Fibroblast of upper back skin (primary cell): ENCODE results near the gene ATRX.
"Not testable (repeated sequence)": the region's sequence is repeated elsewhere in the genome, so short reads cannot be mapped to it uniquely, and the experiment has no call there.

Source experiments
- DNase-seq: peaks from one replicate; pipeline ENCODE4 v3.0.0-alpha.2; 2013

The ATRX gene

DNA sequence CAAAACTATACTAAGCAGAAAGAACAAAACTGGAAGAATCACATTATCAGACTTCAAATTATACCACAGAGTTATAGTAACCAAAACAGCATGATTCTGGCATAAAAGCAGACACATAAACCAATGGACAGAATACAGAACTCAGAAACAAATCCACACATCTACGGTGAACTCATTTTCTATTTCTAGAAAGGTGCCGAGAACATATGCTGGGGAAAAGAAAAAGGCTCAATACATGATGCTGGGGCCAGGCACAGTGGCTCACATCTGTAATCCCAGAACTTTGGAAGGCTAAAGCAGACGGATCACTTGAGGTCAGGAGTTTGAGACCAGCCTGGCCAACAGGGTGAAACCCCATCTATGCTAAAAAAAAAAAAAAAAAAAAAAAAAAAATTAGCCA lies 52.7 kb downstream of the ATRX start:
- no peak for DNase-seq

DNA sequence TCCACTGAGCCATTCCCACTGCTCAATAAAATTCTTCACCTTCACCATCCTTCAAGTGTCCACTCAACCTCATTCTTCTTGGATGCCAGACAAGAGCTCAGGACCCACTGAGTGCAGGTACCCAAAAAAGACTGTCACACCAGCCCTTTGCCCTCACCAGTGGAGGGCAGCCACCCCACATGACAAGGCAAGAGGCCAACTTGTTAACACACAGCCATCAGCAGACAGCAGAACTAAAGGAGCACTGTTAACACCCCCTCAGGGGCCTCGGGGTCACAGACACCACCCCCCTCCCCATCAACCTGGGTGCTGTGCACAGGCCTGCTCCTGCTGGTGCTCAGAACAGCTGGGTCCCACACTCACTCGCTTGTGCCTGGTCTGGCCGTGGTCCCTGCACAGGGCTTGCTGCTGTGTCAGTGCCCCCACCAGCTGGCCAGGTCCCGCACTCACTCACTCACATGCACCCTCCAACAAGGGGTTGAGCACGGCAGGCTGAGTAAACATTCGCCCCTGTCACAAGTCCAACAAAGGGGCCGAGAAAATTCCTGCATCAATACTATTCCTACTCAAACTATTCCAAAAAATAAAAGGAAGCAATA lies 54.1 kb downstream of the ATRX start:
- DNase-seq = no peak

DNA sequence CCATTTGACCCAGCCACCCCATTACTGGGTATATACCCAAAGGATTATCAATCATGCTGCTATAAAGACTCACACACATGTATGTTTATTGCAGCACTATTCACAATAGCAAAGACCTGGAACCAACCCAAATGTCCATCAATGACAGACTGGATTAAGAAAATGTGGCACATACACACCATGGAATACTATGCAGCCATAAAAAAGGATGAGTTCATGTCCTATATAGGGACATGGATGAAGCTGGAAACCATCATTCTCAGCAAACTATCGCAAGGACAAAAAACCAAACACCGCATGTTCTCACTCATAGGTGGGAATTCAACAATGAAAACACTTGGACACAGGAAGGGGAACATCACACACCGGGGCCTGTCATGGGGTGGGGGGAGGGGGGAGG lies 59.9 kb downstream of the ATRX start:
- not testable (repeated sequence) for DNase-seq

DNA sequence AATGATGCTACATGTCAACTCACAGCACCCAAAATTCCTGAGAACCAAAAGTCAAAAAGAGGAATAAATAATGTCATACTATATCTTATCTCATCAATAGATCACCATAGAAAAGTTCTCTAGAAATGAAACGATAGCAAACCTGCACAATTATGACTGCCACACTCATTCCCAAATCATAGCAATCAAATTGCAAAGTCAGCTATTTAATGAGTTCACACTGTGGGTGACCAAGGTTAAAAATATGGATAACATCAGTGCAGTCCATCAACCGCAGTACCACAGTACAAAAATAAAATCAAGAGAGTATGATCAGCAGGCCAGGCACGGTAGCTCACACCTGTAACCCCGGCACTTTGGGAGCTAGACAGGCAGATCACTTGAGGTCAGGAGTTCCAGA lies 62.3 kb downstream of the ATRX start:
- DNase-seq = no peak

DNA sequence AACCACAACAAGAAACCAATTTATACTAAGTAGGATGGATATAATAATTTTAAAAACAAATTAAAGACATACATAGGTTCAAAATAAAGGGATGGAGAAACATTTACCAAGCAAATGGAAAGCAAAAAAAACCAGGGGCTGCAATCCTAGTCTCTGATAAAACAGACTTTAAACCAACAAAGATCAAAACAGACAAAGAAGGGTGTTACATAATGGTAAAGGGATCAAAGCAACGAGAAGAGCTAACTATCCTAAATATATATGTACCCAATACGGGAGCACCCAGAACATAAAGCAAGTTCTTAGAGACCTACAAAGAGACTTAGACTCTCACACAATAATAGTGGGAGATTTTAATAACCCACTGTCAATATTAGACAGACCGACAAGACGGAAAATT lies 66.6 kb downstream of the ATRX start:
- DNase-seq = no peak

DNA sequence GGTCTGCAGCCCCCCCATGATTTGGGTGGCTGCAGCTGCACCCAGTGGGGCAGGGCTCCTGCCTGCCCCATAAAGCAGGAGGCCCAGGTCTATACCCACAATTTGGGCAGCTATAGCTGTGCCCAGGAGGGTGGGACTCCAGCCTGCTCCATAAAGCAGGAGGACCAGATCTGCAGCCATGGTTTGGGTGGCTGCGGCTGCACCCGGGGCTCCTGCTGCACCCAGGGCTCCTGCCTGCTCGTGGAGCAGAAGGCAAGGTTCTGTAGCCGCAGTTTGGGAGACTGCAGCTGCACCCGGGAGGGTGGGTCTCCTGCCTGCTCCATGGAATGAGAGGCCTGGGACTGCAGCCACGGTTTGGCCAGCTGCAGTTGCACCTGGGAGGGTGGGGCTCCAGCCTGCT lies 81.1 kb downstream of the ATRX start:
- no peak for DNase-seq

DNA sequence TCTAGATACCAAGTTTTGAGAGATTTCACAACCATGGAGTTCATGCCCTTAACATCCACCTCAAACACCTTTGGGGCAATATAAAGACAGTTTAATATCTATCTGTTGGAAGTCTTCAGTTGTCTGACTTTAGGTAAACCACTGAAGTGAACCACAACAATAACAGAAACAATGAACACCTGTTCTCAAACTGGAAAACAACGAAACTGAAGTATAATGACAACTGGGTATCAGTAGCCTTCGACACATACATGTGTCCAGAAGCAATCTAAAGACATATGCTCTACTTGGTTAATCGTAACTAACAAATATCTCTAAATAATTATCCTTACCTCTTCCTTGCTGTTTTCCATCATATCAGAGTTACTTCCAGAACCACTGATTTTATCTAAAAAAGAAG lies 87.8 kb downstream of the ATRX start:
- no peak for DNase-seq

DNA sequence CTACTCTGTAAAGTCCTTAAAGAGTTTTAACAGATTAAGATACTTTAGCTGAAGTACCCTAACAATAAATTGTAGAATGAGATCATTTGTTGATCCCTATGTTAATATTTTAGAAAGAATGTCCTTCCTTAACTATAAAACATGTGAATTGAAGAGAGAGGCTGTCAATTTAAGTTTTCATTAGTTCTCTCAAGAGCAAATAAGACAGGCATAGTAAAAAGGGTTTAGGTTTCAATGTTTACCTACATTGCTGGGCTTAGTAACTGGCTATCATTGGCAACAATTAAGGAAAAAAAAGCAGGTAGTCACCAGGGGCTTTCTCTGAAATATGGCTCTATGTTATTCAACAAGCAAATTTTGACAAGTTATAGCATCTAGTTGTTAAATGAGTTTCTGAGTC lies 91.5 kb downstream of the ATRX start:
- DNase-seq = no peak

DNA sequence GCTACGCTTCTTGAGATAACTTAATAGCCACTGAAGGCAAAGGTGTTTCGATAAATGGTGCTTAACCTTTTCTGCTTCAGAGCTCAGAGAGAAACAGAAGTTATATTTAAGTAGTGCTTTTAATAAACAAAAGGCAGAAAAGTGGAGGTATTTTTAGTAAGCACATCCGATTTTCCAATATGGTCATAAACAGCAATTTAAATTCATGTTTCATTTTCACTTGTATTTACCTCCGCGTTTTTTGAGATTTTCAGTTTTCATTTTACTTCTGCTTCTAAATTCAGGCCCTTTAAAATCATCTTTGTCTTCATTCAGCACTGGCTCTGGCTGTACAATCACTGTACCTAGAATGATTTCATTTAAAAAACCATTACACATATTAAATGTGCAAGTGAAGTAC lies 92.4 kb downstream of the ATRX start:
- DNase-seq = no peak

DNA sequence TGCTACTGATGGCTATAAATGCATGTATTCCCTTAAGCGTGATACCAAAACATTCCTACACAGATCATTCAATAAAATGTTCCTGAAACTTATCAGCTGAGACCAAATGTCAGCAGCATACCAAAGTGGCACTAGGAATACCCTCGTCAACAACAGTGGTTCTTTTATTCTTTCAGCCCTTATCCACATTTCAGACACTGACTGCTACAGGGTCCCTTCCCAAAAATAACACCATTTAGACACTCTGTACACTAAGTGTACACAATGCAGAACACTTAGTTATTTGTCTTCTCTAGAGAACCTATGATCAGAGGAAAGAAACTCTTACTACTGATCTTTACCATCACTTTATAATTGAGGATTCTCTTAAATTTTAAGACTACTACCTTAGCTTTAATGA lies 94.1 kb downstream of the ATRX start:
- DNase-seq = no peak

DNA sequence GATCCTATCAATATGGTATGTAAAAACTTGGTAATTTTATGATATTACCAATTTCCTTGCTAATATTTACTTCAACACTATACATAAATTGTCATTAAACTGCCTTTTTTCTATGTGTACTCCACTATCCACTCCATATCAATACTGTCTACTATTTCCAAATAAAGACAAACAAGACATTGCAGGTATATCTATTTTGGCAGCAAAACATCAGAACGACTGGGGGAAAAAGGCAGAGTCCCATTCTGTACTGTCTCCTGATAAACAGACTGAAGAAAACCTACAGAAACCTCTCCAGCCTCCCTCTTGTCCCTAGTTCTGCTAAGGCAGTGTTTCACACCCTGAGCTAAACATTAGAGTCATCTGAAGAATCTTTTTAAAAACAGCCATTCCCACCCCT lies 96.6 kb downstream of the ATRX start:
- no peak for DNase-seq

DNA sequence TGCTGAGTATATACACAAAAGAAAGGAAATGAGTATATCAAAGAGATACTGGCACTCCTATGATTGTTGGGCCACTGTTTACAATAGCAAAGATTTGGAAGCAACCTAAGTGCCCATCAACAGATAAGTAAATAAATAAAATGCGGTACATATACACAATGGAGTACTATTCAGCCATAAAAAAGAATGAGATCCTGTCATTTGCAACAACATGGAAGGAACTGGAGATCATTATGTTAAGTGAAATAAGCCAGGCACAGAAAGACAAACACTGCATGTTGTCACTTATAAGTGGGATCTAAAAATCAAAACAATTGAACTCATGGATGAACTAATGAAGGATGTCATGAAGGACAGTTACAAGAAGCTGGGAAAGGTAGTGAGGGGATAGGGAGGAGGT lies 100.3 kb downstream of the ATRX start:
- not testable (repeated sequence) for DNase-seq

DNA sequence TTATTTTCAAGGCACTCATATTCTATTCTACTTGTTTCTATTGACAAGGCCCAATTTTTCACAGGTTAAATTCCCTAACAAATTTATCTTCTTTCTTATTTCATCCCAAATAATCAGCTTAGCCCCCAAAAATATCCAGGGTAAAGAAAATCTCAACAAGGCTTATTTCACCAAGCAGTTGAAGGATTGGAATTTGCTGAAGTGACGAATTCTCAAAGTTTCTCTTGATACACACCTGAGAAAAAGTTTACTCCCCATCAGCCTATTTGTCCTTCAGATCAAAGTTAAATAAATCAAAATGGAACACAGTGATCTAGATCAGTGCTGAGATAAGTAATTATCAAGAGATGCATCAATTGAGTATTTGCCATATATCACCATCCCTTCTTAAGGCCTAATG lies 106.9 kb downstream of the ATRX start:
- DNase-seq = no peak

DNA sequence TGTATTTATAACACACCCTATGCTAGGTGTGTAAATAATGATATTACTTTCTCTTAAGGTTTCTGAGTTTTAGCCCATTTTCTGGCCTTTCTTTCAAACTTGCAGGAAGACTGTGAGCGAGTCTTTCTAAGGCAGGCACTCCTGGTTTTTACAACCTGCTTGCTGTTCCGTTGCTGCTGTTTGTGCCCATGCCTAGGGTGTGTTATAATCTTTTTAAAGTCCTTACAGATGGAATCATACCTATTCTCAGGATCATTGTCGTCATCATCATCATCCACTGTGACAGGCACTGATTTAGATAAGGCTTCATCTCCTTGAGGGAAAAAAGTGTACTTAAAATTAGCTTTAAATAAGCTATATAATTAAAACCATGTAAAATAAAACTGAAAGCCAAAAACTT lies 110.0 kb downstream of the ATRX start:
- no peak for DNase-seq

DNA sequence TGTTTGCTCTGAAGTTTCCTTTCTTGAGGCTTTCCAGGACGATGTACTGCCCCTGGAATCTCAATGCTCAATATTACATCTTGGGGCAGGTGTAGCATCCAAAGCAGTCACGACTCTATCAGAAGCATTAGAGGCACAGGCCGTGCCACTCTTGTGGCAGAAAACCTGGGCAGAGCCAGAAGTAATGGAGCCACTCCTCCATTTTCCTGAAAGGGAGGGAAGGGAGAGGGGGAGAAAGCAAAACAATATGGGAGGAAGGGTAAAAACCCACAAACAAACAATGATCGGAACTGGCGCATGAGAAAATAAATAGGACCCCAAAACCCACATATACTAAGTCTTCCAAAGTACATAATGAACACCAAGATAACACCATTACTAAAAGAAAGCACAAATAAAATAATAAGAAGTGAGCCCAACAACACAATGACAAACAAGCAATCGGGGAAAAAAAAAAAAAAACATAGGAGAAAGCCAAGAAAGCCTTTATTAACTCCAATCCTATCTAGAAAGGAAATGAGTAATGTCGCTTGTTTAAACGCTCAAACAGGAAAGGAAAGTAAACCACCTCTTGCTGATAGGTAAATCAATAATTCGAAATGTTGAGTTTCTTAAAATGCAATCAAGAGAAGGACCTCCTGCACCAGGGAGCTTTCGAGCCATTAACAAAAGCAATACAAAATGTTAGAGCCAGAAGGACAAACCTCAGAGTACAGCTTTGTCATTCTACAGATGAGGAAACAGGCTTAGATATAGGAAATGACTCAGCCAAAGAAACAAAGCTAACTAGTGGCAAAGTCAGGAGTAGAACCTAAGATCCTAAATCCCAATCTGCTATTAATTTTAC lies 117.4 kb downstream of the ATRX start:
- DNase-seq = peak; percentile 19

DNA sequence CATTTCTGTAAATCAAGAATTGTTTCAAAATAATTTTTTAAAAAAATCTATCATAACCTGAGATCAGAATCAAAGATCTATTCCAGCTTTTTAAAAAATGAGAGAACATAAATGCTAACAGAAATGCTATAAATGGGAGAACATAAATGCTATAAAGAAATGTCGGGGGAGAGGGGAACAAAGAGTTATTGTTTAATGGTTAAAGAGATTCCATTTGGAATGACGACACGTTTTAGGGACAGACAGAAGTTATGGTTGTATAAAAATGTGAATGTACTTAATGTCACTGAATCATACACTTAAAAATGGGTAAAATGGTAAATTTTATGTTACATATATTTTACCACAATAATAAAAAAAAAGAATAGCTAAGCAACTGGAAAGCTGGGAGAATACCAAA lies 127.1 kb downstream of the ATRX start:
- DNase-seq = no peak

DNA sequence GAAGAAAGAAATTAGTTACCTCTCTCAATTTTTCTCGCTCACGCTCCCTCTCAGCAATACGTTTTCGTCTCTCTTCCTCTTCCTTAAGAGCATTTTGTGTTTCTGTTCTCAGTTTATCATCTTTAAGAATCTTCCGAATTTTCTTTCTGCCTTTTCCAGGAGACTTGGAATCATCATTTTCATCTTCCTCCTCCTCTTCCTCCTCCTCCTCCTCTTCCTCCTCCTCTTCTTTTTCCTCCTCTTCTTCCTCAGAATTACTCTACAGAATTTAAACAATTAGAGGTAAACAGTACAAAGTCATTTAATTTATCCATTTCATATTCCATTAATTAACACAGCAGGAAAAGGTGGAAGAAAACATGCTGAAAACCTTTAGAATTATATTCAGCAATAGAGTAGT lies 133.9 kb downstream of the ATRX start:
- no peak for DNase-seq

DNA sequence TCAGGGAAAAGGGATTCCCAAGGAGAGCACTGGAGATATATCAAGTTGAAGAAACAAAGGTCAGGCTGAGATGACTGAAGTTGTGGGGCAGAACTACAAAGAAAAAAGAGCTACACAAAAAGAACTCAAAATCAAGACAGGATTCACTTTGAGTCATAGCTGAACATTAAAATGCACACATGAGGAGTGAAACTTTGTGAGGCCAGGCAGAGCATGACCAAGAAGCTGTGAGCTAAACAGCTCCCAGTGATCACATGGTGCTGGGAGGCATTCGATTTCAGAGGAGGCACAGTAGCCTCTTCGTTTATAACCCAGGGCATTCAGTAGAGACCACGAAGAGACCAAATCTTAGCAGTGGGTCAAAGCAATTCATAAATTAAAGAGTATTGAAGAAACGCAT lies 145.3 kb downstream of the ATRX start:
- DNase-seq = no peak

DNA sequence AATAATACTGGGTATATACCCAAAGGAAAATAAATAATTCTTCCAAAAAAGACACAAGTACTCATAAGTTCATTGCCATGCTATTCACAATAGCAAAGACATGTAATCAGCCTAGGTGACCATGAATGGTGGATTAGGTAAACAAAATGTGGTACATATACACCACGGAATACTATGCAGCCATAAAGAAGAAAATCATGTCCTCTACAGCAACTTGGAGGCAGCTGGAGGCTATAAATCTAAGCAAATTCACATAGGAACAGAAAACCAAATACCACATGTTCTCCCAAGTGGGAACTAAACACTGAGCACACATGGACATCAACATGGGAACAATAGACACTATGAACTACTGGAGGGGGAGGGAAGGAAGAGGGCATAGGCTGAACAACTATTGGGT lies 146.2 kb downstream of the ATRX start:
- DNase-seq = no peak

DNA sequence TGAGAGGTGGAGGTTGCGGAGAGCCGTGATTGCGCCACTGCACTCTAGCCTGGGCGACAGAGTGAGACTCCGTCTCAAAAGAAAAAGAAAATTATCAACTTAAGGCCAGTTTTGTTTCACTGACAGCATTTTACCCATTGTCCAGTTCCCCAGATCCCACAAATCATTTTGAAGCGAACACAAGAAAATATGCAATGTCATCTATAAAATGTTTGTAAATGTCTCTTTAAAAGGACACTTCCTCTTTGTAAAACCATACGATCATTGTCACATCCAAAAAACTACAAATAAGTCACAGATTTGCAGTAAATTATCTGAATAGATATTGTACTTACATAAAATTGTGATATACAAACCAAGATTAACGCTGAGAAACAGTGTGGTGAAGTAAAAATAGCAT lies 147.6 kb downstream of the ATRX start:
- no peak for DNase-seq

DNA sequence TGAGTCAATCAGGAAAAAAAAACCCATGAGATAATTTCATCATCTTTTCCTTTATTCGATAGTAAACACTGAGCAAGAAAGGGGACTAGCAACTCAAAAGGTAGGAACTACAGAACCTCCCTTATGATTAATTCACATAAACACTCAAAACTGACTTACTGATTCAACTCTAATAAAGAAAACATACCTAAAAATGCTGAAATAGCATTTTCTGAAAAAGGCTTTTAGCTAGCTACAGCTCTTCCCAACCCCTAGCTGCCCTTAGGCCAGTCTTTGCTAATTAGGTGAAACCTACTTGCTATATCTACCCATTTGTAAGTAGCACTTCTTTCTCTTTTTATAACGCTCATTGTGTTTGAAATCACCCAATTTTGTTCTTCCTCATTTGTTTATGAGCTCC lies 150.6 kb downstream of the ATRX start:
- no peak for DNase-seq

DNA sequence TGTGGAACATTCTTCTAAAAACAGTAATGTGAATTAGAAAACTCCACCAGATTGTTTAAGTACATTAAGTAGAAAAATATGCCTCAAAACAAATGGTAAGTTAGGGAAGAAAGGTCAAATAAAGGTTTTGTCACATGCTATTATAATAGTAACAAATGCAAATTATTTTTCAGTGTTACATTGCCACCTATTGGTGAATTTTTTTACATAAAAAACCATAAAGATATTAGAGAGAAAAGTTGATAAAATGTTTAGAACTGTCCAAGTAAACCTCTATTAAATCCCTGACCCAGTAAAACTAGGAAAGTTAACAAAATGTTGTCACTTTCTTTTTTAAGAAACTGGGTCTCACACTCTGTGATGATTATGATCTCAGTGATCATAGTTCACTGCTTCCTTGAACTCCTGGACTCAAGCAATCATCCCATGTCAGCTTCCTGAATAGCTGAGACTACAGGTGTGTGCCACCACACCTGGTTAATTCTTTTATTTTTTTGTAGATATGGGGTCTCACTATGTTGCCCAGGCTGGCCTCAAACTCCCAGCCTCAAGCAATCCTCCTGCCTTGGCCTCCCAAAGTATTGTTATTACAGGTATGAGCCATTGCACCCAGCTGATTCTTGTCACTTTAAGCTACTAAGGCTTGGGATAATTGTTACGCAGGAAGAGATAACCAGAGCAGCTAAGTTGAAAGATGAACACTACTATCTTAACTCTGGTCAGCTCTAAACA lies 157.6 kb downstream of the ATRX start:
- DNase-seq = peak; percentile 0

DNA sequence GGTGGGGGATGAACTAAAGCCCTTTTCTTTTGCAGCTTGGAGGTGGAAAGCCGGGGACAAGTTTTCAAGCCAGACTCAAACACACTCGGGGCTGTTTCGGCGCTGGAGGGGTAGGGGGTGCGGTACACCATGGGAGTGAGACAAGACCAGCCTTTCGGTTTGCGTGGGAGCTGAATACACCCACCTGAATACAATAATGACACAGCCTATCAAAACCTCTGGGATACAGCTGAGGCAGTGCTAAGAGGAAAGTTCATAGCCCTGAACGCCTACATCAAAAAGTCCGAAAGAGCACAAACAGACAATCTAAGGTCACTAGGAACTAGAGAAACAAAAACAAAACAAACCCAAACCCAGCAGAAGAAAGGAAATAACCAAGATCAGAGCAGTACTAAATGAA lies 163.3 kb downstream of the ATRX start:
- DNase-seq = no peak

DNA sequence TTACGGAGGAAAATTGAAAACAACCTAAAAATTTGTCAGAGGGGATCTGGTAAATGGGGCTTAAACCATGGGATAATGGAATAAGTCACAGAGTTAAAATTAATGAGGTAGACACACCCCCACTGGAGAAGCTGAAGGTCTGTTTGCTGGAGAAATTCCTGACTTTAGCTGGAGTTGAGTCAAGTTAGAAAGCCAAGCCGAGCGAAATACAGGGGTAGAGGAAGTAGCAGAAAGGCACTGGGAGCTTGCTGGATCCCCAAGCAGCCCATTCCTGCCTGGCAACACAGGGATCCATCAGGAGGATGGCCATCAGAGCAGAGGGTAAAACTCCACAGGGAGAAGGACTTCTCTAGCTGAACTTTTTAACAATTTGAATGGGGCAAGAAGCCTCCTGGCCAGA lies 163.8 kb downstream of the ATRX start:
- peak; percentile 1 for DNase-seq
